ENCODE measurements around the gene IGFBP2. TPM values are rescaled to one million over a fixed set of nuclear protein-coding genes. Genes with fewer than 3 reads are reported as not detected.

Gene IGFBP2
- total and polyA plus RNA-seq, 8 donors: 106 to 636 (median 296) TPM

GRCh38 chr2:216633616-216634369, 573 bp downstream of the IGFBP2 start:
- Histone ChIP-seq H3K9me3 (no peaks in the 10 kb centered on the region), H3K4me3 (peak overlapping the region; percentile 62 to 77 (median 71)), H3K27ac (peak overlapping the region; percentile 77 to 91 (median 86)), H3K36me3 (no peaks in the 10 kb centered on the region), H3K27me3 (peaks cover 0 to 58% (median 5%) of the 10 kb centered on the region in 3 donors), H3K4me1 (peaks cover 24 to 62% (median 50%) of the 10 kb centered on the region in 4 donors)
- intact Hi-C loops (cut with DNase I; ENCODE audit: low total_unique reads): no loop called here
- TF ChIP-seq POLR2AphosphoS5 (IDR thresholded peaks at IDR 0.05) (no peak), POLR2A (IDR thresholded peaks at IDR 0.05) (no peak), CTCF (IDR thresholded peaks at IDR 0.05) (no peak), EP300 (IDR thresholded peaks at IDR 0.05) (no peak)
- DNase-seq: peak; percentile 48 to 68
- 1 to 4% (median 1%) methylated on average over 23 to 71 of the region's 71 CpGs for WGBS, 5 donors

- H3K27ac ChIP-seq: peak overlapping the region; percentile 77 to 91 (median 86)
These were observed 1.3 kb downstream of the IGFBP2 start for GRCh38 chr2:216634370-216635148.

GRCh38 chr2:216635171-216635570, 2.0 kb downstream of the IGFBP2 start:
- no peak for TF ChIP-seq POLR2A (IDR thresholded peaks at IDR 0.05)
- no peak for TF ChIP-seq CTCF (IDR thresholded peaks at IDR 0.05)
- TF ChIP-seq EP300 (IDR thresholded peaks at IDR 0.05): no peak
- no peak for TF ChIP-seq POLR2AphosphoS5 (IDR thresholded peaks at IDR 0.05)
- peaks cover 0 to 6% (median 2%) of the 10 kb centered on the region in 4 donors for H3K36me3 ChIP-seq
- intact Hi-C loops (cut with DNase I; ENCODE audit: low total_unique reads): no loop called here
- H3K27me3 ChIP-seq: peaks cover 0 to 58% (median 5%) of the 10 kb centered on the region in 3 donors
- peak overlapping the region; percentile 77 to 91 (median 86) for H3K27ac ChIP-seq
- peaks cover 24 to 66% (median 53%) of the 10 kb centered on the region in 4 donors for H3K4me1 ChIP-seq
- WGBS, 5 donors: 6 to 20% (median 9%) methylated on average over 7 of the region's 7 CpGs
- peak in 1 of 2 donors; percentile 55 for DNase-seq
- no peaks in the 10 kb centered on the region for H3K9me3 ChIP-seq
- H3K4me3 ChIP-seq: peak overlapping the region; percentile 62 to 77 (median 71)

More at GRCh38 chr2:216634370-216635148, 1.3 kb downstream of the IGFBP2 start:
- peak overlapping the region; percentile 62 to 77 (median 71) for H3K4me3 ChIP-seq
- TF ChIP-seq CTCF (IDR thresholded peaks at IDR 0.05): no peak
- no peak for TF ChIP-seq POLR2AphosphoS5 (IDR thresholded peaks at IDR 0.05)
- no peak for TF ChIP-seq POLR2A (IDR thresholded peaks at IDR 0.05)
- TF ChIP-seq EP300 (IDR thresholded peaks at IDR 0.05): no peak
- WGBS, 5 donors: 5 to 9% (median 6%) methylated on average over 23 of the region's 23 CpGs
- no peaks in the 10 kb centered on the region for H3K36me3 ChIP-seq
- H3K9me3 ChIP-seq: no peaks in the 10 kb centered on the region
- H3K27me3 ChIP-seq: peaks cover 0 to 58% (median 5%) of the 10 kb centered on the region in 3 donors
- H3K4me1 ChIP-seq: peaks cover 24 to 62% (median 50%) of the 10 kb centered on the region in 4 donors
- intact Hi-C loops (cut with DNase I; ENCODE audit: low total_unique reads): no loop called here
- peak in 1 of 2 donors; percentile 56 for DNase-seq

All from stomach (tissue), 9 donors.